Embryonic facial prominence (tissue), 1 donor: ENCODE measurements around the gene CDK13.

ENCODE experiments used
- DNase-seq: peaks from one replicate; pipeline ENCODE4 v3.0.0-alpha.2; 2016; ENCODE audit errors: extremely low spot score

CDK13 gene

DNA sequence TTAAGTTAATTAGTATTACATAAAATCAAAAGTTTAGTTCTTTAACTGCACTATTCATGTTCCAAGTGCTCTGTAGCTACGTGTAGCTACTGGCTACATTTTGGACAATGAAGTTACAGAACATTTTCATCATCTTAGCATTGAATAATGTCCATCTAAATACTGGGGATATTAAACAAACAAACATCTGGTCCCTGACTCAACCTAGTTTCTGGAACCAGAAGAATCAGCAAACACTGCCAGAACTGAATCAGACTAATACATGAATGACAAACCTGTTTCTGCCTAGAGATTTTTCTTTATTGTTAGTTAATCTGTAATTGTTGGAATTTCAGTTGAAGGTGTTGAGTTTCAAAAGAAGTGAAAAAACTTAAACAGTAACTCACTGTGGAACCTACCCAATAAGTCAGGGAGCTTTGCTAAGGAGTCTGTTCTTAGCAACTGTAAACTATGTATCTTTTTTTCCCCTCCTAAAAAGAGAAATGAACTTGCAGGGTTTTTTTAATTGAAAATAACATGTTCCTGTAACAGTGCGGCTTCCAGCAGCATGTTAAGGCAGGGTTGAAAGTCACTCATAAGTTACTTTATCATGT, 58.3 kb downstream of the CDK13 start:
- DNase-seq, result no peak

DNA sequence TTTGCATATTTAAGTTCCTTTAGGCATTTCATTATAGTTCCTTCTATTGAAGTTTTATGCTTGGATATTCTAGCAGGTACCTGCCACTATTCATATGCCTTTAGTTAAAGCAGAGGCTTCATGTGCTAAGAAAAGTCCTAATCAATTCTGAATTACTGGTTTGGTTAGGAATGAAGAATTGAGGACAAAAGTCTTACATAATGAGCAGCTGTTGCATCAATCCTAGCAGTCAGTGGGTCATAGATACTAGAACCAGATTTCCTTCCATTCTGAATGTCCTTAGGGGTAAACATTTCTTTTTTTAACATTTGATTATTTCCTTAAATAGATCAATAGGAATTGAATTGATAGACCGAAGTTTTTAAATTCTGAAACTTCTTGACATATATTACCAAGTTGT, 59.2 kb downstream of the CDK13 start:
- no peak for DNase-seq

DNA sequence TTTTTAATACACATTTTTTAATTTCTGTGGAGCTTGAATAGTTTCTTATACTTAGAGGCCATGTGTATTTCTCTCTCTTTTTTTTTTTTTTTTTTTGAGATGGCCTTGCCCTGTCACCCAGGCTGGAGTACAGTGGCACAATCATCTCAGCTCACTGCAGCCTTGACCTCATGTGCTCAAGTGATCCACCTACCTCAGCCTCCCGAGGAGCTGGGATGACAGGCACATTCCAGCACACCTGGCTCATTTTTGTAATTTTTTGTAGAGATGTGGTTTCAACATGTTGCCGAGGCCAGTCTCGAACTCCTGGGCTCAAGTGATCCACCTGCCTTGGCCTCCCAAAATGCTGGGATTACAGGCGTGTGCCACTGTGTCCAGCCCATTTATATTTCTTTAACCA, 64.3 kb downstream of the CDK13 start:
- DNase-seq, result no peak

DNA sequence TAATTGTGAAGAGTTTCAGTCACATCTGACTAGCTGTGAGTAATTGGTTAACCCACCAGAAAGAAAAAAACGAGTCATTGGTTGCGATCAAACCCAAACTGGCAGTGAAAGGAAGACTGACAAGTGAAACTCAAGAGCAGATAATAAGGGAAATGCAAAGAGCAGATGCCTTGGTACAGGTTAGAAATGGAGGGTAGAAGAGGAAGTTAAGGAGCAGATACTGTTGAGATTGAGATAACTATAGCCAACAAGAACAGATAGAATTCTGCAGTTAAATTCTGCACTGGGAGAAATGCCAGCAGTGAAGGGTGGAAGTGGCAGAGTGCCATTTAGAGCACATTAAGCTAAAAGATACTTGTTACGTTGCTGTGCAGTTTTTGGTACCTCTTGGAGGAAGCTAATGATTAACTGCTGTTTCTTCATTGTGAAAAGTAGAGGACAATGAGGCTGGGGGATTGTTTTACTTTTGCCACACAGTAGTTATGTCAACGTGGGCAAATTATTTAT, 65.8 kb downstream of the CDK13 start:
- DNase-seq, result no peak

- no peak for DNase-seq
These were observed 69.5 kb downstream of the CDK13 start for GRCh38 chr7:40019558-40019957.

- DNase-seq, result no peak
These were observed 74.0 kb downstream of the CDK13 start for GRCh38 chr7:40024048-40024447.

- DNase-seq, result no peak
These were observed 74.8 kb downstream of the CDK13 start for GRCh38 chr7:40024841-40025240.

DNA sequence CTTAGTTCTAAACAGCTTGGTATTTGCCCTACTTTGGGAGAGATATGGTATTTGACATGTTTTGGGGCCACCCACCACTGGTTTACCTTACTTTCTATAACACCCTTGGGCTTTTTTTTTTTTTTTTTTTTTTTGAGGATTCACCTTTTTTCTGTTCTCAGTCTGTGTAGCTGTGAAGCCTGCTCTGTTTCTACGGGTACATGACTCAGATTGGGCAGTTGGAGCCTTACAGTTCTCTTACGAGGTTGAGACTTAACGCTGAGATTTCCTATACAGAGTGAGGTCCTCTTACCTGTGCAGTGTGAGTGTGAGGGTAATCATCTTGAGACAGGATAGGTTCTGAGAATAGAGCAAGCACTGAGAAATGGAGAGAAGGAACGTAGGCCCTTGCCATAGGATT, 77.5 kb downstream of the CDK13 start:
- DNase-seq, result no peak

DNA sequence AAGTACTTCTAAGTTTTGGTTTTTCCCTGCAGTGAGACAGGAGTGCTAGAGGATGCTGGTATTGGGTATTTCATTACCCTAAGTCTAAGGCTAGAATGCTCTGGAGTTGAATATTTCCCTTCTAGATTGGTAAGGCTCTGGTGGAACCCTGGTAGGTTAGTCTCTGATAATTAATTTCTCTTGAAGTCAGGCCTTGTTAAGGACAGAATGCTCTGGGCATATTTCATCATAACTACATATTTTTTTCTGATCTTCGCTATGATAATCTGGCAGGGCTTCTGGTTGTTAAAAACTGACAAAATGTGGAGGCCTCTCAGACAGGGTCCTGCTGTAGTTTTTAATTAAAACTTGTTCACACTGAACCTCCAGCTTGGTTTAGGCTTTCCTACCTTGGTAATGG, 83.8 kb downstream of the CDK13 start:
- no peak for DNase-seq

- DNase-seq, result no peak
These were observed 91.4 kb downstream of the CDK13 start for GRCh38 chr7:40041456-40041855.

DNA sequence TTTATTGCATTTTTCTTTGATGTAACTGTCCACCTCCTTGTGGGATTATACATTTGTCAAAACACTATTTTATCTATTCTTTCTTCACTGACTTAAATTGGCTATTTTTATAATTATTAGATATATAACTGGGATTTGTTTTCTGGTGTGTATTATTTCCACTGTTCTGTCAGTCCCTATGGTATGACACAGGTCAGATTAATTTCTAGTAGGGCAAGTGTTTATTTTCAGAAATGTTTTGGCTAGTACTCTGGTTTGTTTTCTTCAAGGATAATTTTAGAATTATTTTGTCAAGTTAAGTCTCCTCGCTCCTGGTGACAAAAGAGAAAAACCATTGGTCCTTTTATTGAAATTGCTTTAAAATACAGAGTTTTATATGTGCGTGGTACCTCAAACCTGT, 93.1 kb downstream of the CDK13 start:
- DNase-seq, result no peak

GRCh38 chr7:40047661-40048060, 97.6 kb downstream of the CDK13 start:
- DNase-seq, result no peak

GRCh38 chr7:40057292-40057691, 107.2 kb downstream of the CDK13 start:
- no peak for DNase-seq

DNA sequence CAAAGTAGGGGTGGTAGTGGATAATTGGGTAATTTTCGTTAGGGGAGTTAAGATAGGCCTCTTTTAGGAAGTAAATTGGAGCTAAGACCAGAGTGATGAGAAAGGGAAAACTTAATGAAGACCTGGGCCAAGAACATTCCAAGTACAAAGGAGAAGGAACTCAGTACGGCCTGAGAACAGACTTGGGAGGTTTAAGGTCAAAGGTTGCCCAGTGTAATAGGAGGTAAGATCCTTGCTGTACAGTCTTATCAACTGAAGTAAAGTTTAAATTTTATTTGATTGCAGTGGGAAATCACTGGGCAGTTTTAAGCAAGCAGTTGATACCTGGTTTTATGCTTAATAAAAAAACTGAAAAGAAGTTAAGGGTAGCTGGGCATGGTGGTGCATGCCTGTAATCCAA, 108.0 kb downstream of the CDK13 start:
- no peak for DNase-seq

DNA sequence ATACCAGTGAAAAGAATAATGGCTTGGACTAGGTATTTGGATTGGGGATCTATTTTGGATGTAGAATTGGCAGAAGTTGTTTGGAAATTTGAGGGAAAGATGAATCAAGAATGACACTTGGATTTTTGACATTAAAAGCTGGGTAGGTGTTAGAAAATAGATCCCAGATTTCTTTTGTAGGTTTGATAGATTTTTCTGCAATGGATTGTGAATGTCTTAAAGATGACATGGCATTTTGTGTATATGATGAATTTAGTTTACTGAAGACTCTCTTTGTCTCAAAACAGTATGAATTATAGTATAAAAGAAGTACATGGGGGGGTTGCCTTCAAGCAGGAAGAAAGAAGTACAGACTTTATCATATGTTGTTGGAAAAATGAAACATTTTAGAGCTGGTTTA, 108.6 kb downstream of the CDK13 start:
- no peak for DNase-seq

DNA sequence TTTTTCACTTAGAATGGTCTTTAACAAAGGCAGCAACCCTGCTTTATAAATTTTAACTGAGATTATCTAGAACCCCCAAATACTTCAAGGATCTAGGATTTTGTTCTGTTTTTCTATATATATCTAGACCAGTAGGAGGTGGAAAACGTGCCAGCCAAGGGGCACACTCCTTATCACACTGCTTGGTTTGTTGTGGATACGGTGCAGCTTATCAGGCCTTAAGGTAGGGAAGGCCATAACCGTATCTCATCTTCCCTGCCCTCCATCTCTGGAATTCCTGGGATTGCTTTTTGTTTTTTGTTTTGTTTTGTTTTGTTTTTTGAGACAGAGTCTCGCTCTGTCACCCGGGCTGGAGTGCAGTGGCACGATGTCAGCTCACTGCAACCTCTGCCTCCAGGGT, 109.0 kb downstream of the CDK13 start:
- DNase-seq, result no peak

DNA sequence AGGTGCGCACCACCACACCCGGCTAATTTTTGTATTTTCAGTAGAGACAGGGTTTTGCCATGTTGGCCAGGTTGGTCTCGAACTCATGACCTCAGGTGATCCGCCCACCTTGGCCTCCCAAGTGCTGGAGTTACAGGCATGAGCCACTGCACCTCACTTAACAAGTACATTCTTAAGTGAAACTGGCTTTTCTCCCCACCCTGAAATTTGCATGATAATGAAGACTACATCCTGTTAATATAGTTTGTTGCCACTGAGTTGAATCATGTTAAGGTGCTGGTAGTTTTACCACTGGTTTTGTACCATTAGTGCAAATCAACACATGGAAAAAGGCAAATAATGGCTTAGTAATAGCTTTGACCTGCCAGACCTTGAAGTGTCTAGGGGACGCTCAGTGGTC, 122.2 kb downstream of the CDK13 start:
- no peak for DNase-seq

DNA sequence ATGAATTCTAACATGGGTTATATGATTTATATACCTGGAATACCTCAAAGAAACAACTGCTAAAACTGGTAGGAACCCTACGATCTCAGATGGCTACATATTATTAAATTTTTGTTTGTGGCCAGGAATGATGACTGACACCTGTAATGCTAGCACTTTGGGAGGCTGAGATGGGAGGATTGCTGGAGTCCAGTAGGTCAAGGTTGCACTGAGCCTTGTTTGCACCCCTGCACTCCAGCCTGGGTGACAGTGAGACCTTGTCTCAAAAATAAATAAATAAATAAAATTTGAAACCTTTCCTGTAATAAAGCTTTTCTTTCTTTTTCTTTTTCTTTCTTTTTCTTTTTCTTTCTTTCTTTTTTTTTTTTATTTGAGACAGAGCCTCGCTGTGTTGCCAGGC, 123.2 kb downstream of the CDK13 start:
- no peak for DNase-seq

DNA sequence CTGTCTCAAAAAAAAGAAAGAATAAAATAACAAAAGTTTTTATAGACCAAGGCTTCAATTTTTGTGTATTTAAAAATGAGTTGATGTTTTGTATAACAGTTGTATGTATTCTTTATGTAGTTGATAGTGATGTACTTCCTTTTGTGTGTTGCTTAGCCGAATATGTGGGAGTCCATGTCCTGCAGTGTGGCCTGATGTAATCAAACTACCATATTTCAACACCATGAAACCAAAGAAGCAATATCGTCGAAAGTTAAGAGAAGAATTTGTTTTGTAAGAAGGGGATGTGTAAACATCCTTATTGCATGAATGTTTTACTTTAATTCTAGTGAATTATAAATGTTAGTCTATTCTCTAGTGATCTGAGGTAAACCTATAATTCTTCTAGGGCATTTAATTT, 127.8 kb downstream of the CDK13 start:
- no peak for DNase-seq

GRCh38 chr7:40092182-40092581, 142.1 kb downstream of the CDK13 start:
- no peak for DNase-seq

DNA sequence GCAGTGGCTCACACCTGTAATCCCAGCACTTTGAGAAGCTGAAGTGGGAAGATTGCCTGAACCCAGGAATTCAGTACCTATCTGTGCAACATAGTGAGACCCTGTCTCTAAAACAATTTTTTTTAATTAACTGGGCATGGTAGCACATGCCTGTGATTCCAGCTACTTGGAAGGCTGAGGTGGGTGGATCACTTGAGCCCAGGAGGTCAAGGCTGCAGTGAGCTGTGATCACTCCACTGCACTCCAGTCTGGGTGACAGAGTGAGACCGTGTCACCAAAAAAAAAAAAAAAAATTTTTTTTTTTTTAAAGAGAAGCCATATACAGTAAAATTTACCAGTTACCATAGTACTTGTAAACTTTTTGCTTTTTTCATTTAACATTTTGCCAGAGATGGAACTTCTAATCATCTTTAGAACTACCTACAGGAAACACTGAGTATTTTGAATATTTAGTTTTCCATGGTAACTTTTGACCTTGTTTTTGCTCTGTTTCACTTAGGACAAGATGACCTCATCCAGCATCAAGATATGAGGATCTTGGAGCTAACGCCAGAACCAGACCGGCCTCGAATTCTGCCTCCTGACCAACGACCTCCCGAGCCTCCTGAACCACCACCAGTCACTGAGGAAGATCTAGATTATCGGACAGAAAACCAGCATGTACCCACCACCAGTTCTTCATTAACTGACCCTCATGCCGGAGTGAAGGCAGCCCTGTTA, 143.7 kb downstream of the CDK13 start:
- no peak for DNase-seq

- DNase-seq, result no peak
These were observed 145.2 kb downstream of the CDK13 start for GRCh38 chr7:40095230-40095629.

GRCh38 chr7:40095695-40096327, 145.8 kb downstream of the CDK13 start:
- DNase-seq, result no peak
